Germinal center (tissue), 1 donor: Measurements from ENCODE around the gene CEACAM19.

Experiments
- DNase-seq: peaks from one replicate; pipeline ENCODE4 v3.0.0; 2012; ENCODE audit warnings: mixed read lengths, low spot score

CEACAM19 gene

DNA sequence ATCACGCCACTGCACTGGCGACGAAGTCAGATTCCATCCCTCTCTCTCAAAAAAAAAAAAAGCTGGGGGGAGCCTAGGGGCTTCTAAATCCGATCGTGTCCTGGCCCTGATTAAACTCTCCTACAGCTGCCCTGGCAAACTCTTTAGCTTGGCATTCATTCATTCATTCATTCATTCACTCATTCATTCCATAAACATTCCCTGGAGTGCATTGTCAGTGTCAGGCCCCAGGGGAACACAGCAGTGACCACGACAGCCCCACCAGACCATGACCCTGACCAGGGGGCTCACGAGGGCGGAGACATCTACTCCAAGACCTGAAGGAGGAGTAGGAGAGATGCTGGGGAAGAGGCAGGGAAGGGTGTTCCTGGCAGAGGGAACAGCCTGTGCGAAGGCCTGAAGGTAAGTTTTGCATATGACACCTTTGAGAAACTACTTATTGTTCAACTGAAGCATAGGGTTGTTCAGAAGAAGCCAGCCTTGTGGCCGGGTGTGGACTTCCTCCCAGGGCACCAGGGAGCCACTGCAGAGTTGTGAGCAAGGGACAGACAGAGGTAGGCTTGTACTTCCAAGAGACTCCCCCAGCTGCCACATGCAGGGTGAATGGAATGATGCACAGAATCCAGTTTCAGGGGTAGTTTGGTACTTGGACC lies 52.1 kb downstream of the CEACAM19 start:
- no peak for DNase-seq

DNA sequence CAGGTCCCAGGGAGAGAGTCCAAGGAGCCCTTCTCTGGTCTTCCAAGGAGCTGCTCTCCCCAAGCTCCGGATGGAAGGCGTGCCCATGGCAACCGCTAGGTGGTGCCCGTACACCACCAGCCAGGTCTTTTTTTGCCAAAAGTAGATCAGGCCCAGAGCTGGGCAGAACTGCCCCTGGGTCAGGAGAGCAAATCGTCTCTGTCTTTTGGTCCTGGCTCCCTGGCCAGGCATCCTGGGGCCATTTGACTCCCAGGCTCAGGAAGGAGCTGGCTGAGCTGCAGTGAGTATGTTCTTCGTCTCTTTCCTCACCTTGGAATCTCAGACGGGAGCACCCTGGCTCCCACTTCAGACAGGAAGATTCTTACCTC lies 52.7 kb downstream of the CEACAM19 start:
- peak; percentile 86 for DNase-seq

DNA sequence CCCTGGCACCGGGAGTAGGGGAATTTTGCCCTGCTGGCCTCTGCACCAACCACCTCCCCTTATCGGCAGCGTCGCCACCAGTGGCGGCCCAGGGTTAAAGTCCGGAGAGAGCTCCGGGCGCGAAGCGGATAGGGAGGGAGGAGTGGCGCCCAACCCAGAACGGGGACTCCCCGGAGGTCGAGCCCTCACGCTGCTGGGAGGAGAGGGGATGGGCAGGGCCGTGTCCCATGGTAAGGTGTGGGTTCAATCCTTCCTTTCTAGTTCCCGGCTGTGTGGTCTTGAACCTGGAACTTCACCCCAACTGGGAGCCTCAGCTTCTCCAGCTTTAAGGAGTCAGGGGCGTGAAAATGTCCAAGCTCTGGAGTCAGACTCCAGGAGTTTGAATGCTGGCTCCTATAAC lies 54.0 kb downstream of the CEACAM19 start:
- DNase-seq, result no peak

DNA sequence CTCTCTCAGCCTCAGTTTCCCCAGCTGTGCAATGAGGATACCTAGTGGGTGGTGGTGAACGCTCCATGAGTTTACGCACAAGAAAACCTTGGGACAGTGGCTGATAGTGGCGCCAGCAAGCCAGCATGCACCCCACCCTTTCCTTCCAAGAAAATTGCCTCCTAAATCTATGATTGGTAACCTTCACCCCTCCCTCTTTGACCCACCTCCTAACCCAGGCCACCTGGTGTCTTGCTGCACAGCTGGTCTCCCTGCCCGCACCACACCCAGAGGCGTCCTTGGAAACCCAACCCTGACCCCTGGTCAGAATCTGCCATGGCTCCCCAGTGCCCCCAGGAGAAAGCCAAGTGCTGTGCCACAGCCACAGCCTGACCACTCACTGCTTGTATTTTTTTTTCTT lies 54.4 kb downstream of the CEACAM19 start:
- DNase-seq, result no peak

DNA sequence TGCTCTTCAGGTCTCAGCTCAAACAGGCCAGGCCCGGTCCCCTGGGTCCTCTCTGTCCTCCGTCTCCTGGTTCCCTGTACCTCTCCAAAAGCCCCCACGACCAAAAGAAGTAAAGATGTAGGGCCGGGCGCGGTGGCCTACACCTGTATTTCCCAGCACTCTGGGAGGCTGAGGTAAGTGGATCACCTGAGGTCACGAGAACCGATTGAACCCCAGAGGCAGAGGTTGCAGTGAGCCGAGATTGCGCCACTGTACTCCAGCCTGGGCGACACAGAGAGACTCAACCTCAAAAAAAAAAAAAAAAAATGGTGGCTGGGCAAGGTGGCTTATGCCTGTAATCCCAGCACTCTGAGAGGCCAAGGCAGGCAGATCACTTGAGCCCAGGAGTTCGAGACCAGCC lies 55.2 kb downstream of the CEACAM19 start:
- no peak for DNase-seq

DNA sequence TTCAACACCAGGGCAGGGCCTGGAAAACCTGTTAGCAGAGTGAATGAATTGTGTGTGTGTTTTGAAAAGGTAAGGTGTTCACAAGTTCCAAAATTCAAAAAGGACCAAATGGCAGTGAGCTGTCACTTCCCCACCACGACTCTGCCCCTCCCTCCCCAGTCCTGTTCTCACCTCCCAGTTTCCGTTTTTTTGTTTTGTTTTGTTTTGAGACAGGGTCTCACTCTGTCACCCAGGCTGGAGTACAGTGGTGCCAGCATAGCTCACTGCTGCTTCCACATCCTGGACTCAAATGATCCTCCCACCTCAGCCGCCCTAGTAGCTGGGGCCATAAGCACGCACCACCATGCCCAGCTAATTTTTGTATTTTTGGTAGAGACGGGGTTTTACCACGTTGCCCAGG lies 56.9 kb downstream of the CEACAM19 start:
- DNase-seq, result no peak

DNA sequence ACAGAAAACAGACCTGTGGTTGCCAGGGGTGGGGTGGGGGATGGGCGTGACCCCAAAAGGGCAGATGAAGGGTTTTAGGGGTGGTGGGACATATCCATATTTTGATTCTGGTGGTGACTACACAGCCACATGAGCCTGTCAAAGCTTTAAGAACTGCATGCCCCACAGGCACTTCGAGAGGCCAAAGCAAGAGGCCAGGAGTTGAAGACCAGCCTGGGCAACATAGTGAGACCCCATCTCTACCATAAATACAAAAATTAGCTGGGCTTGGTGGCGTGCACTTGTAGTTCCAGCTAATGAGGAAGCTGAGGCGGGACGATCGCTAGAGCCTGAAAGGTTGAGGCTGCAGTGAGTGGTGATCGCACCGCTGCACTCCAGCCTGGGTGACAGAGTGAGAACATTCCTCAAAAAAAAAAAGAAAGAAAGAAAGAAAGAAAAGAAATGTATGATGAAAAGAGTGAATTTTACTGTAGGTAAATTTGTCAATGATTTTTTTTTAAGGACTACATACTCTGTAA lies 58.3 kb downstream of the CEACAM19 start:
- no peak for DNase-seq

DNA sequence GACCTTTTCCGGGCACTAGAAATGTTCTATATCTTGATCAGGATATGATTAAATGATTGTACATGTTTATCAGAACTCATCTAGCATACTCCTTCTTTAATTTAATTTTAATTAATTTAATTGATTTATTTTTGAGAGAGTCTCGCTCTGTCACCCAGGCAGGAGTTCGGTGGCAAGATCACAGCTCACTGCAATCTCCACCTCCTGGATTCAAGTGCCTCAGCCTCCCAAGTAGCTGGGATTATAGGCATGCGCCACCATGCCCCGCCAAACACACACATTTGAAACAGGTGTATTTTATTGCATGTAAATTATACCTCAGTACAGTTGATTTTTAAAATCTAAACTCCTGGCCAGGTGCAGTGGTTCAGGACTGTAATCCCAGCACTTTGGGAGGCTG lies 59.8 kb downstream of the CEACAM19 start:
- no peak for DNase-seq

DNA sequence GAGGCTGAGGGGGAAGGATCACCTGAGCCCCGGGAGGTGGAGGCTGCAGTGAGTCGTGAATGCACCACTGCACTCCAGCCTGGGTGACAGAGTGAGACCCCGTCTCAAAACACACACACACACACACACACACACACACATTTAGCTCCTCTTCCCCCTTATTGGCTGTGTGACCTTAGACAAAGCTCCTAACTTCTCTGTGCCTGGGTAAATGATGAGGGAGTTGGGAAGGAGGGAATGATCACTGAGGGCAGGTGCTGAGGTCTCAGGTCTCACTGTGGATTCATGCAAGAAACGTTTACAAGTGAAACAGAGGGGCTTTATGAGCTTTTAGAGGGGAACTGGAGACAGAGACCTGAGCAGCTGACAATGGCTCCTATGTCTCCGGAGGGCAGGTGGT lies 60.3 kb downstream of the CEACAM19 start:
- no peak for DNase-seq

DNA sequence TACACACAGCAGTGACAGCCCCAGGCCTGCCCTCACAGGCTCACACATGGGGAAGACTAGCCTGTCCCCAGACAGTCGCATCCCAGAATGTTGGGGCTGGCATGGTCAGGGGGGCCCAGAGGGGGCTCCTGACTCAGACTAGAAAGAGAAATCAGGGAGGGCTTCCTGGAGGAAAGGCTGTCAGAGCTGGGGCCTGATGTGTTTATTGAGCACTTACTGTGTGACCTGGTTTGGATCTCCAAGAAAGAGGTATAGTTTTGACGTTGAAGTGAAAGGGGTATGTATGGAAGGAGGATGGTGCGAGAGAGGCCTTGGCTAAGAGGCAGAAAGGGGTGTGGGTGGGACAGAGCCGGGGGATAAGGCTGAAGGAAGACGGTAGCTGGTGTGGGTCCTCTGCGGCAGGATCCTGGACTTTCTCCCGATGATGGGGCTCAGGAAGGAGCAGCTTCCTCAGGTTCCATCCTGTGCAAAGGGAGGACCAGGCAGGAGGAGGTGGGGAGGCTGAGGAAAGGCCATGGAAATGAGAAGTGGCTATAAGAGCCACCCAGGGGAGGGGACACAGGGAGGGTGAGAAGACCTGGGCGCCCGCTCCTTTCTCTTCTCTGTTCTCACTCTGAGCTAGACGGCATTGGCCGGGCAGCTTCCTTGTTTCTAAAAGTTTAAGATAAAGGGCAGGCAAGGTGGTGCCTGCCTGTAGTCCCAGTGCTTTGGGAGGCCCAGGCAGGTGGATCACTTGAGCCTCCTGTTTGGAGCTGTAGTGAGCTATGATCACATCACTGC lies 61.1 kb downstream of the CEACAM19 start:
- no peak for DNase-seq
